Measurements from ENCODE around the gene FBXO2.

FBXO2 gene

GRCh38 chr1:11654137-11654938, at the start of gene FBXO2, which contains the start of gene FBXO44:
TSS of gene FBXO2 (minus strand) at chr1:11654429. CDS start at chr1:11654340, 89 bp downstream.
TSS of gene FBXO44 (plus strand) at chr1:11654877. CDS start at chr1:11655836, 959 bp downstream.
- DNase-seq (ENCODE audit: low spot score) = peak; percentile 87

- DNase-seq (ENCODE audit: low spot score) = no peak
These were observed 49.3 kb upstream of the FBXO2 start for GRCh38 chr1:11703357-11704193.

GRCh38 chr1:11701981-11702803, 48.0 kb upstream of the FBXO2 start:
- no peak for DNase-seq (ENCODE audit: low spot score)

- DNase-seq (ENCODE audit: low spot score) = no peak
These were observed 47.3 kb upstream of the FBXO2 start for GRCh38 chr1:11701551-11701961.

GRCh38 chr1:11700601-11701467, 46.6 kb upstream of the FBXO2 start:
- no peak for DNase-seq (ENCODE audit: low spot score)

GRCh38 chr1:11697893-11698210, 43.6 kb upstream of the FBXO2 start:
- no peak for DNase-seq (ENCODE audit: low spot score)

- no peak for DNase-seq (ENCODE audit: low spot score)
These were observed 43.1 kb upstream of the FBXO2 start for GRCh38 chr1:11697188-11697892.

GRCh38 chr1:11695861-11696260, 41.6 kb upstream of the FBXO2 start:
- DNase-seq (ENCODE audit: low spot score) = no peak

- DNase-seq (ENCODE audit: low spot score) = no peak
These were observed 39.7 kb upstream of the FBXO2 start for GRCh38 chr1:11693917-11694316.

GRCh38 chr1:11693024-11693590, 38.9 kb upstream of the FBXO2 start:
- DNase-seq (ENCODE audit: low spot score) = no peak

GRCh38 chr1:11691928-11692711, 37.9 kb upstream of the FBXO2 start:
- DNase-seq (ENCODE audit: low spot score) = no peak

- DNase-seq (ENCODE audit: low spot score) = peak; percentile 86
These were observed 37.2 kb upstream of the FBXO2 start, which contains the start of gene DRAXIN for GRCh38 chr1:11691302-11691914. TSS of gene DRAXIN (plus strand) at chr1:11691710. CDS start at chr1:11706259, 14,549 bp downstream.

GRCh38 chr1:11690397-11691301, 36.4 kb upstream of the FBXO2 start:
- no peak for DNase-seq (ENCODE audit: low spot score)

GRCh38 chr1:11688506-11688905, 34.3 kb upstream of the FBXO2 start:
- DNase-seq (ENCODE audit: low spot score) = no peak

- no peak for DNase-seq (ENCODE audit: low spot score)
These were observed 31.1 kb upstream of the FBXO2 start for GRCh38 chr1:11685210-11685752.

GRCh38 chr1:11684070-11684469, 29.8 kb upstream of the FBXO2 start:
- no peak for DNase-seq (ENCODE audit: low spot score)

GRCh38 chr1:11682799-11683198, 28.6 kb upstream of the FBXO2 start:
- no peak for DNase-seq (ENCODE audit: low spot score)

Data from D341Med (cell line).